HT-29 (cell line): ENCODE measurements around the gene ANKIB1. TPM values are rescaled to one million over a fixed set of nuclear protein-coding genes. Genes with fewer than 3 reads are reported as not detected.
"Not testable (repeated sequence)": the region's sequence is repeated elsewhere in the genome, so short reads cannot be mapped to it uniquely, and the experiment has no call there.

Experiments used
- DNase-seq: peaks from one replicate; pipeline ENCODE4 v3.0.0-alpha.2; 2015; ENCODE audit warnings: low spot score
- total RNA-seq: library from RNA; depleted of rRNA; stranded (reverse); fragments of >200 nt; shearing (Covaris generic); gene quantifications from 2 replicates; pipeline ENCODE4 v1.2.3, GENCODE V29; 2014

The ANKIB1 gene
- total RNA-seq, 1 experiment from 2014 or later, result 24.9 TPM

GRCh38 chr7:92402920-92403759 lies 157.4 kb downstream of the ANKIB1 start:
- DNase-seq, result no peak

DNA sequence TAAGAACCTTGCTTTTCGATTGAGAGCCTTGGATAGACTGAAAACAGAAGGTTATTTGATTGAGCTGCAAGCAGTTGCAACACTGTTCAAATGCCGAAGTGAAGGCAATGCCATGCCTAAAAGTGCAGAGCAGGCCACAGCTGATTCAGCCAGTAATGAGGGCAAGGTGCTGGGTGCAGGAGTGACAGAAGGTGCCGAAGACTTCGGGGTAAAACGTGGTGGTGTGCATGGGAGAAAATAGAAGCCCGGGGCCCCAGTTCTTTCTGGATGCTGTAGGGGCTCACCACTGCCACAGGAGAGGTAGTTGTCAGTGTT lies 157.9 kb downstream of the ANKIB1 start:
- no peak for DNase-seq

DNA sequence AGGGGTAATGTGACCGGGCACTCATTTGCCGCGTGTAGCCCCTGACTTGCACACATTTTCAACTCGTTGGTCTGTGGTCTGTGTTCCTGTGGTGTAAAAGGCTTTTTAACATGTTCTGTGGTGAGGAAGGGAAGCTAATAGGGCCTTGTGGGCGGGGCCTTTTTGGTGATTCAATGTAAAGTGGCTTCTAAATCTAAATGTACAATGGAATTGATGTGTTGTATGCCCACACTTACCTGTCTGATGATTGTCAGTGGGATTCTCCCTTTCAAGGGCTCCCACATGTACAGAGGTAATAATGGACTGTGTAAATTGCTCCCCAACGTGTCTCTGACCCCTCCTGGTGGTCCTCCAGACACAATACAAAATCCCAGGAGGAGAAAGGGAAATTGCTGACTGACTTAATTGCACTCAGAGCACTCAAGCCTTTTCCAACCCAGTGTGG lies 158.4 kb downstream of the ANKIB1 start:
- no peak for DNase-seq

DNA sequence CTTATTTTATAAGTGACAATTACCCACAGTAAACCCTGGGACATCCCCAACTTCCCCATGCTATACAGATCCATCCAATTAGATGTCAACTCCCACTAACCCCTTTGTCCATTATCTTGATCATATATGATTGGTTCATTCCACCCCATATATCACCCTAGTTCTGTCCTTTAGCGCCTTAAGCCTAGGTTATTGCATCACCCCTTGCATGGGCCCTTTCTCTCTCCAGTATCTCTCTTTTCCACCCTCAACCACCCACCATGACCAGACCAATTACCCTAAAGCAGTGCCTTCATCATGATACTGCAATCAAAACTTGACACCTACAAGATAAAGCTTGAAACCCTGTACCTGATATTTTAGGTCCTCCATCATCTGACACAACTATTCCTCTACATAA lies 163.6 kb downstream of the ANKIB1 start:
- no peak for DNase-seq

DNA sequence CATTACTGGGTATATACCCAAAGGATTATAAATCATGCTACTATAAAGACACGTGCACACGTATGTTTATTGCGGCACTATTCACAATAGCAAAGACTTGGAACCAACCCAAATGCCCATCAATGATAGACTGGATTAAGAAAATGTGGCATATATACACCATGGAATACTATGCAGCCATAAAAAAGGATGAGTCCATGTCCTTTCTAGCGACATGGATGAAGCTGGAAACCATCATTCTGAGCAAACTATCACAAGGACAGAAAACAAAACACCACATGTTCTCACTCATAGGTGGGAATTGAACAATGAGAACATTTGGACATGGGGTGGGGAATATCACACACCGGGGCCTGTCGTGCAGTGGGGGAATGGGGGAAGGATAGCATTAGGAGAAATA lies 164.4 kb downstream of the ANKIB1 start:
- DNase-seq, result not testable (repeated sequence)

- DNase-seq, result no peak
Measured at GRCh38 chr7:92412745-92413144, 167.0 kb downstream of the ANKIB1 start.

DNA sequence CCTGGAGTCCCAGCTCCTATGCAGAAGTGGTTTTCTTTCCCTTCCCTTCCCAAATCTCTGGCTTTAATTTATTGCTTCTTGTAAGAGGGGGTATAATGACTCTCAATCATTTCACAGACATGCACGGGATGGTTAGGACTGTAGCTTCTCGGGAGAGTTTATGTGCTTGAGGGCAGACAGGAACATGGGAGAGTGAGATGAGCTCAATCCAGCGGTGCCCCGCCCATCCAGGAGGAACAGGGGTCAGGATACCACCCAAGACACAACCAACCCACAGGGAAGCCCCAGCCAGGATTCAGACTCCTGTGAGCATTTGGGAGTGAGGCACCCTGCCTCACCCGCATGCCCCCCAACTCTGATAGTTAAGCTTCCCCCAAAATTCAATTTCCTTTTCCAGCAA lies 167.8 kb downstream of the ANKIB1 start:
- DNase-seq, result no peak

DNA sequence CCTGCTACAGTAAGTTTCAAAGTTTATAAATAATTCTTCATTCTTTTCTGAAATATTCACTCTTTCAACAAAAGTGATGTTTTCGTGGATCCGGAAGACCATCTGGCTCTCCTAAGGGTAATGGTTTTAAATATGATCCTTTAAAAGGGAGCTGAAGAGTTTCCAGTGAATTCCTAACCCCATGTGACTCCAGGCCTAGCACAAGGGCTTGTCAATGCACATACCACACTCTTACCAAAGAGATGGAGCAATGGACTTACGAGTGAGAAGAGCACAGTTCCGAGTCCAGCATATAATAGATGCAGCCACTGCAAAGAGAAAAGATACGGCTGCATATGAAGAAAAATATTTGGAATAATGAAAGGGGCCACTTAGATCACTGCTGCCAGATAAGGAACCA lies 169.5 kb downstream of the ANKIB1 start:
- DNase-seq, result no peak

DNA sequence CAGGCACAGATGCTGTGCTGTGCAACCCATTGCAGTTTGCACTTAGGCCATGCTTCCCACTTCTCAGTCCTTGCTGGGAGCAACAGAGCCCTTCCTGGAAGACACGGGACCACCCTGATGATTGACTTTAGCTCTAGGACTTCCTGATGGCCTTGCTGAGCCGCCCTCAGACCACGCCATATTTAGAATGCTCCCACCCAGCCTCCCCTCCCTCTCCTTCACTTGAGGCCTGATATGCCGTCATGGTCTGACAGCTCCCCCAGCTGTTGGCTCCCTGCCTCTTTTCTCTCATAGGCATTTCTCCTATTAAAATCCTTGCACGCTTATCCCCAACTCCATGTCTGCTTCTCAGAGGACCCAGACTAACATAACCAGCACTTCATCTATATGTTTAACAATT lies 172.1 kb downstream of the ANKIB1 start:
- DNase-seq, result no peak

- DNase-seq, result no peak
Measured at GRCh38 chr7:92421676-92422435, 176.1 kb downstream of the ANKIB1 start.

- no peak for DNase-seq
Measured at GRCh38 chr7:92422926-92423325, 177.2 kb downstream of the ANKIB1 start.

DNA sequence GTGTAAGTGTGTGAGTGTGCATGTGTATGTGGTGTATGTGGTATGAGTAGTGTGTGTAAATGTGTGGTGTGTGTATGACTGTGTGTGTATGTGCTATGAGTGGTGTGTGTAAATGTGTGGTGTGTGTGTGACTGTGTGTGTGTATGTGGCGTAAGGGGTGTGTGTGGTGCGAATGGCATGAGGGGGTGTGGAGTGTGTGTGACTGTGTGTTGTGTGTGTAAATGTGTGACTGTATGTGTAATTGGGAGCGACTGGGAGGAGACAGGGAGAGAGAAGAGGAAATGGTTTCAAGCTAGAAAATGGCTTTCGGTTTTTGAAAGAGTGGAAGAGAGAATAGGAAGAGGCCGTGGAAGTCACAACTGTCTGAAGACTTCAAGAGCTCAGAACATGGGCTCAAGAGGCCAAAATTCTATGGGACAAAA lies 177.9 kb downstream of the ANKIB1 start:
- no peak for DNase-seq

GRCh38 chr7:92425311-92425947 lies 179.7 kb downstream of the ANKIB1 start:
- DNase-seq, result peak; percentile 42

DNA sequence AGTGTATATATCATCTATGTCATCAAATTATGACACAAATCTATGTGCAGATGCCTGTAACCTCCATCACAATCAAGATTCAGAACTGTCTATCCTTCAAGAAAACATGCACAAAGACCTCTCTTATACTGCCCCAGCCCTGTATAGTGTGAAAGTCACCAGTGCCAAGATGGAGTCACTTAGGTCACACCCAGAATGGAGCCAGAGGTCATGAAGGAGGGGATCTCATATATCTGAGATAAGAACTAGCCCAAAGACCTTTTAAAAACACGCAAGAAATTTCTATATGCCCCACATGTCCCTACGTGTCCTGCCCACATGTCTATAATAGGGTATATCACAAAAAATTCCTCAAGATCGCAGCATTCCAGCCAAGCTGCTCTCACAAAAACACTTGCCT lies 181.4 kb downstream of the ANKIB1 start:
- DNase-seq, result no peak

DNA sequence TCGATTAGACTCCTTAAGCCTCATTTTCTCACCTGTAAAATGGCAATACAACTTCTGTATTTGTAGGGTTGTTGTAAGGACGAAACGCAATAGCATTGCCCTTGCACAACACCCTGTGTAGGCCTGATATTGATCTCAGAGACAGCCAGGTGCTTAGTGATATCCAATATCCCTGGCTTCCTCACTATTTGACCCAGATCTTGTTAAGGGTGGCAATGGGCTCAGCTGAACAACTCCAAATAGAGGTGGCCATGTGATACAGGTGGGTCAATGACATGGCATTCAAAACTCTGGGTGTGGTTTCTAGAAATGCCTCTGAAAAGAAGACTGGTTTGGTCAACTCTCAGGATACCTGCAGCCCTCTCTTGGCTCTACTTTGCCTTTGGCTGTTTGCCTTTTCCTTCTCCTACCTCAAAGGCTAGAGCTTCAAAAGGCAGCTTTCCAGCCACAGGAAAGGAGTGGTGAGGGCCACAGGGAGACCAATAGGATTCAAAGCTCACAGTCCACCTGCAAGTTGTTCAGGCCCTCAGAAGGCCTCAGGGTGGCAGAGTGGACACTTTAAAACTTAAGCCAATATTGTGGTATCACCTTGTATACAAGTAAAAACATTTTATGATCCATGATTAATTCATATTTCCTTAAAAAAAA lies 186.6 kb downstream of the ANKIB1 start:
- no peak for DNase-seq

DNA sequence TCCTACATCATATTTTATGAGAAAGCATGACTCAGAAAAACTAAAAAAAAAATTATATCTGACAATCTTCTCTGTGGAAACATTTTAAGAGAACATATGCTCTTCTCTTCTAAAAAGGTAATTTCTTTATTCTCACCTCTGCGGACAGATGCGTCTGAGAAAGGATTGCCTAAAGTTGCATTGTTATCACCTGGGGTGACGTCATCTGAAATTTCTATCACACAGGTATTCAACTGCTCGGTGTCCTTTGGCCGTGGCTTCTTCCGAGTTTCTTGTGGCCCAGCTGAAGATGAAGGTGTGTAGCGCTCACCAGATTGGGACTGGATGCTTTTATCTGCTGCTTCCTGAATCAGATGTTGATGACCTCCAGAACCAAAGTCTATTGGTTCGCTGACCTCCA lies 187.2 kb downstream of the ANKIB1 start:
- no peak for DNase-seq

GRCh38 chr7:92435542-92435941 lies 189.8 kb downstream of the ANKIB1 start:
- DNase-seq, result no peak

DNA sequence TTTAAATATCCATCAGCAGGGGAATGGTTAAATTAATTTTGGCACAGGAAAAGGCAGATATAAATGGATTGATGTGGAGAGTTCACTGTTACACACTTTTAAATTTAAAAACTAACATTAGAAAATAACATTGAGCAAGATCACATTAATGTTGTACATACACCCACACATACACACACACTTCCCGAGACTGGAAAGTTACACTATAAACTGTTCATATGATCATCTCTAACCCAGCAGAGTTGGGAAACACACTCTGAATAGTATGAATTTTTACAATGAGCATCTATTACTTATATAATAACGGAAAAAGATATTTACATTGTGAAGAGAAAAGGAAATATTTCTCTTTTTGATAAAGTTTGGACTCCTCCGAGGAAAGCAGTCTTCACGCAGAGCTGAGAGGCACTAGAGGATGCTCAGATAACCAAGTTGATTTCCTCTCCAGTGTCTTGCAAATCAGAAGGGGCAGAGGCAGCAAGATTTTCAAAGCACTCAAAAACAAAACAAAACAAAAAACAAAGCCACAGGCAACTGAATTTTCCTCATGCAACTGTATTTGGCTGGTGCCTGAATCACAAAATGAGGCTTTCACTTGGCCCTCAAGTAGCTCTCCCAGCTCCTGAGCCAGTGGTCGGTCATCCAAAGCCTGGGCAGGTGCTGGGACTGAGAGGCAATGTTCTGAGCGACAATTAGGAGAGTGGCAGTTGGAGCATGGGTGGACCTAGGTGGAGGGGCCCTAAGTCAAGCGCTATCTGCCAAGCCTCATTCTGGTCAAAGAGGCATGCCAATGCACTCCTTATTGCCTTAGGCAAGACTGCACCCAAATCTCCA lies 191.1 kb downstream of the ANKIB1 start:
- DNase-seq, result no peak

- no peak for DNase-seq
Measured at GRCh38 chr7:92437956-92438491, 192.2 kb downstream of the ANKIB1 start.

DNA sequence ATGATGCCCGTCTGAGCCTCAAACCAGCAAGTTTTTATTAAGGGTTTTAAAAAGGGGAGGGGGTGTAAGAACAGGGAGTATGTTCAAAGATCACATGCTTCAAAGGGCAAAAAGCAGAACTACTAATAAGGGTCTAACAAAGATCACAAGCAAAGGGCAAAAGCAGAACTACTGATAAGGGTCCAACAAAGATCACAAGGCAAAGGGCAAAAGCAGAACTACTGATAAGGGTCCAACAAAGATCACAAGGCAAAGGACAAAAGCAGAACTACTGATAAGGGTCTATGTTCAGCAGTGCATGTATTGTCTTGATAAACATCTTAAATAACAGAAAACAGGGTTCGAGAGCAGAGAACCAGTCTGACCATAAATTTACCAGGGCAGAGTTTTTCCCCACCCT lies 196.9 kb downstream of the ANKIB1 start:
- DNase-seq, result not testable (repeated sequence)

DNA sequence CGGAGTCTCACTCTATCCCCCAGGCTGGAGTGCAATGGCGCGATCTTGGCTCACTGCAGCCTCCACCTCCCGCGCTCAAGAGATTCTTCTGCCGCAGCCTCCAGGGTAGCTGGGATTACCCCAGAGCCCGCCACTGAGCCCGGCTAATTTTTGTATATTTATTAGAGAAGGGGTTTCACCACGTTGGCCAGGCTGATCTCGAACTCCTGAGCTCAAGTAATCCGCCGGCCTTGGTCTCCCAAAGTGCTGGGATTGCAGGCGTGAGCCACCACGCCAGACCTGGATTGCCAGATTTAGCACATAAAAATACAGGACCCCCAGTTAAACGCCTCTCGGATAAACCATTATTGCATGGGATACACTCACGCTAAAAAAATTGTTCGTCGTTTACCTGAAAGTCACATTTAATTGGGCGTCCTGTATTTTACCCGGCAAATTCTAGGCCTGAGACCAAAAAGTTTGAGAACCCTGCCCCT lies 201.1 kb downstream of the ANKIB1 start:
- no peak for DNase-seq
